ENCODE results near the gene LPP. TPM values are rescaled to one million over a fixed set of nuclear protein-coding genes. Genes with fewer than 3 reads are reported as not detected.
A peak's percentile ranks its signal among the peaks of the same experiment; 100 is the strongest.

LPP gene
- total and polyA plus RNA-seq, 2 of the 4 experiments (the other 2 are of a cell fraction), result 16.0 to 130 TPM

- Histone ChIP-seq H3K36me3 (ENCODE audit: control insufficient read depth, insufficient read depth, low read length) (peaks cover 2% of the 10 kb centered on the region; the same call in 1 of the 2 replicates), H3K4me3 (ENCODE audit: insufficient read depth, low read depth, low read length) (no peak overlapping the region), H3K9me1 (ENCODE audit: insufficient read depth, low read length) (0 out of 2 replicates have a peak, but pooled peaks cover 5% of the 10 kb centered on the region), H3K23ac (ENCODE audit: low read depth, low read length) (no peak overlapping the region), H2AK5ac (ENCODE audit: low read depth, low read length) (no peak overlapping the region), H3K4me2 (ENCODE audit: low read depth, low read length) (peak overlapping the region; percentile 5; the same call in 1 of the 2 replicates), H3K27me3 (ENCODE audit: control insufficient read depth, insufficient read depth, low read length) (no peaks in the 10 kb centered on the region), H2BK120ac (ENCODE audit: low read depth, low read length) (no peak overlapping the region), H2AFZ (replicated peaks; ENCODE audit: low read length, poor library complexity) (no peak overlapping the region), H3K9me3 (ENCODE audit: control insufficient read depth, insufficient read depth, low read length) (no peaks in the 10 kb centered on the region), H3K14ac (replicated peaks; ENCODE audit: low read depth, low read length) (no peak overlapping the region), H2BK15ac (ENCODE audit: low read depth, low read length) (no peak overlapping the region), H2BK20ac (ENCODE audit: low read depth, low read length) (no peak overlapping the region), H4K8ac (ENCODE audit: low read depth in 2 of 2, low read length in 2 of 2) (no peak overlapping the region), H3K4me1 (ENCODE audit: control insufficient read depth, insufficient read depth, low read length) (peaks cover 5% of the 10 kb centered on the region; the same call in 1 of the 2 replicates), H3K18ac (ENCODE audit: low read depth, low read length) (no peak overlapping the region), H3K4ac (ENCODE audit: low read depth, low read length) (no peak overlapping the region), H4K91ac (ENCODE audit: insufficient read depth, low read depth, low read length) (no peak overlapping the region), H3K79me1 (ENCODE audit: low read depth in 1 of 2, low read length in 2 of 2) (peaks cover 24 to 57% of the 10 kb centered on the region in 2 experiments), H3K27ac (ENCODE audit: insufficient read depth, low read length) (no peak overlapping the region), H4K20me1 (ENCODE audit: insufficient read depth, low read length) (peaks cover 6% of the 10 kb centered on the region; the same call in 1 of the 2 replicates), H2AK9ac (replicated peaks; ENCODE audit: low read depth, low read length, poor library complexity) (no peak overlapping the region), H3K56ac (ENCODE audit: extremely low read depth, insufficient read depth, low read length) (no peak overlapping the region), H3K9ac (ENCODE audit: low read depth, low read length) (no peak overlapping the region), H4K5ac (ENCODE audit: low read depth, low read length) (no peak overlapping the region), H2BK5ac (ENCODE audit: low read depth, low read length, poor library complexity, severe bottlenecking) (no peak overlapping the region)
- no TSS peak for BruUV-seq (replicated peaks)
- dilution Hi-C loops (cut with HindIII; ENCODE audit: low sequenced_read_pairs, unreplicated experiment) (no loop called here), intact Hi-C loops (cut with micrococcal nuclease) (no loop called here), in situ Hi-C loops (cut with MboI; ENCODE audit: low sequenced_read_pairs) (no loop called here)
- CTCF ChIA-PET, result interaction anchor here (0.6 kb wide), 2 partner anchors 18 to 283 kb away, joined by 4 to 5 read pairs; no protein-coding TSS in a partner anchor
- WGBS, 2 experiments (ENCODE audit: extremely low coverage in 2 of 2, insufficient read length in 1 of 2), result no CpG with 5 or more reads among the region's 4 CpGs
- TF ChIP-seq POLR2A (IDR thresholded peaks at IDR 0.05; ENCODE audit: low read depth, low read length) (no peak), RAD21 (IDR thresholded peaks at IDR 0.05; ENCODE audit: low read length) (no peak)
- POLR2A ChIA-PET (ENCODE audit: unreplicated experiment), result no interaction called here
- DNase-seq (no peak), ATAC-seq (ENCODE audit: low read depth) (no peak)
Measured at GRCh38 chr3:188671971-188672370, 518.0 kb downstream of the LPP start.
